Stimulated activated CD4-positive, alpha-beta T cell treated with anti-CD3 and anti-CD28 coated beads, Interleukin-4, amount 100 ng/mL, for 4 hours (primary cell): ENCODE results near the gene SORT1.
"Not testable (repeated sequence)": the region's sequence is repeated elsewhere in the genome, so short reads cannot be mapped to it uniquely, and the experiment has no call there.

Experiments used
- DNase-seq, 2 experiments: peaks; one replicate each; pipeline ENCODE4 v3.0.0-alpha.2; 2020

The SORT1 gene

GRCh38 chr1:109396871-109397580 lies 692 bp downstream of the SORT1 start:
- no peak for DNase-seq

- DNase-seq: no peak
Measured at GRCh38 chr1:109396513-109396839, 1.2 kb downstream of the SORT1 start.

GRCh38 chr1:109395602-109396512 lies 1.9 kb downstream of the SORT1 start:
- DNase-seq: no peak

DNA sequence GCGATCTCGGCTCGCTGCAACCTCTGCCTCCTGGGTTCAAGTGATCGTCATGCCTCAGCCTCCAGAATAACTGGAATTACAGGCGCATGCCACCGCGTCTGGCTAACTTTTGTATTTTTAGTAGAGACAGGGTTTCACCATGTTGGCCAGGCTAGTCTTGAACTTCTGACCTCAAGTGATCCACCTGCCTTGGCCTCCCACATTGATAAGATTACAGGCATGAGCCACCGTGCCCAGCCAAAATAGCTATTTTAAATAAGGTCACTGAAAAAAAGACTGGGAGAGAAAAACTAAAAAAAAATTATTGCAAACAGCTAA lies 2.5 kb downstream of the SORT1 start:
- not testable (repeated sequence) for DNase-seq

DNA sequence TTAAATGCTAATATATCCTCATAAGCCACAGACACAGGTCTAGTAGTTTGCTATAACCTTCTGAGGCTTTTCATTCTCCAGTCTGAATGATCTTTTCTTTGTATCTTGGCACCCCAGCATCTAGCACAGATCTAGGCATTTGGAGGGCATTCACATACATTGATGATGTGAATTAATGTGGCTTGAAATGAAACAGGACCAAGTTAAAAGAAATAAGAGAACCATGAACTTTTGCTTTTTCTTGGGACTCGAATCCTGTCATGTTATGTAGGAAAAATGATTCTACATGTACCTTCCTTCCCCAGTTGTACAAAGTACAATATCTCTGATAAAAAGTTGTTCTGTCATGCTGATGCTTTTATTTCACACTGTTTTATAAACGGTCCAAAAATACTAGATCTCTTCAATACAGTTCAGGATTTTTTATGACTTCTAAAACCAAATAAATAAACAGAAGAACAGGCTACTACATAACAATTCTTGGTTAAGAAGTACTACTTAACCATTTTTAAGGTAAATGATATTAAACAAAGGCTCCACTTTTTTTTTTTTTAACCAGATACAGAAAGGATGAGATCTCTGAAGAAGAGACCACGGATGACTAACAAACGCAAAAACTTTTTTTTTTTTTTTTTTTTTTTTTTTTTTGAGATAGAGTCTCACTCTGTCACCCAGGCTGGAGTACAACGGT lies 3.0 kb downstream of the SORT1 start:
- no peak for DNase-seq

DNA sequence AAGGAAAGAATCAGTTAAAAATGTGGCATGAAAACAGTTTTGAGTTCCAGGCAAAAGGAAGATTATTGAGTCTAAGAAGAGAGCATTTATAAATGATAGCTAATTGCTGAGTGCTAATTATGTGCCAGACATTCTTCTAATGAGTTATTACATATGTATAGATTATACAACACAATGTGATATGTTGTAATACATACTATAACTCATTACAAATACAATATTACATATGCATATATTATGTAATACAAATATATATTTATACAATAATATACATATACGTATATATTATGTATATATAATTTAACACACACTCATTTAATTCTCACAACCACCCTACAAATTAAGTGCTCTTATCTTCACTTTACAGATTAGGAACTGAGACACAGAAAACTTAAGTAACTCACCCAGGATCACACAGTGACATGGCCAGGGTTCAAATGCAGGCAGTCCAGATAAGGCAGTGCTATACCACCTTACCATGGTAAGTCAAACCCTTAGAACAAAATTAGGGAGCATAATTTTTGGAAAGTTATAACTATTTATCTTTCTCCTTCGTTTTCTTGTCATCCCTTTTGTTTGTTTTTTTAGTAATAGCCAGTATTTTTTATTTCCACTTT lies 4.0 kb downstream of the SORT1 start:
- no peak for DNase-seq

- no peak for DNase-seq
Measured at GRCh38 chr1:109392788-109393616, 4.7 kb downstream of the SORT1 start.

GRCh38 chr1:109392037-109392787 lies 5.5 kb downstream of the SORT1 start:
- DNase-seq: no peak

- no peak for DNase-seq
Measured at GRCh38 chr1:109391626-109392025, 6.1 kb downstream of the SORT1 start.

GRCh38 chr1:109391157-109391556 lies 6.6 kb downstream of the SORT1 start:
- DNase-seq: no peak

DNA sequence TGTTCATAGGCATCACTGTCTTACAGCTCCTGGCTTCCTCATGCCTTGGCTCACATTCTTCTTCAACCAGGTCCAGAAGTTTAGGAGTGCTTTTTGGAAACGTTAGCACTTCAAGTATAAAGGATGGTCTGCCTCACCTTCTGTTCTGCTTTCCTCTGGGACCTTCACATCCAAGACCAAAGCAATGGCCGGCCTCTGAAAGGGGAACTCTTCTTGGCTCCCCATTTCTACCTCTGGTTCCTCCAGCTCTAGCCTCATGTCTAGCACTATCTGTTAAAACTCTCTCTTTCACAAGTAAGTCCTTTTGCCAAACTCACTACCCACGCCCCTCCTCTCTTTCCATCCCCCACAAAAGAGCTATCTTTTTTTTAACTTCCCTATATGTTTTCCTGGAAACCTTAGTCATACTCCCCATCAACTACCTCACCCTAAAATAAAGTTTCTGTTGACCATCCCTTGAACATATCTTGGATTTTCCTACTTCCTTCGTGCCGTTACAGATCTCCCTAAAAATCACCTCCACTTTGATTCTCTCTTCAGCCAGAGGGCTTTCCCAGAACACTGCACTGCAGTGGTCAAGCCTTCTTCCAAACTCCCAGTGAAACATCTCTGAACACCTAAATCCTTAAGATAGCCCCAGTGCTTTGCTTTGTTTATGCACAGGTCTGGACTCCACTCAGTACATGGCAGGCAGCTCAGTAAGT lies 7.9 kb downstream of the SORT1 start:
- no peak for DNase-seq

- DNase-seq: no peak
Measured at GRCh38 chr1:109388884-109389637, 8.7 kb downstream of the SORT1 start.

DNA sequence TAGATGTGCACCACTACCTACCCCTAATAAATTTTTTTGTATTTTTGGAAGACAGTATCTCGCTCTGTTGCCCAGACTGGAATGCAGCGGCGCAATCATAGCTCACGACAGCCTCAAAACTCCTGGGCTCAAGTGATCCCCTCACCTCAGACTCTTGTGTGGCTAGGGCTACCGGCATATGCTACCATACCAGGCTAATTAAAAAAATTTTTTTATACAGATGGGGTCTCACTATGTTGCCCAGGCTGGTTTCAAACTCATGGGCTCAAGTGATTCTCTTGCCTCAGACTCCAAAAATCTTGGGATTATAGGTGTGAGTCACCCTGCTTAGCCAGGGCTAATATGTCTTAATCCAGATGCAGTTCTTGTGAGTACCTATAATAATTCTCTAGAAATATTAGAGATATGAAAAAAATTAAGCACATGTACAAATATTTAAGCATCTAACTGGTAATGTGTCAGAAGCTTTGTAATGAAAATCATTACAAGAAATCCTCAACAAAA lies 9.5 kb downstream of the SORT1 start:
- DNase-seq: no peak

- DNase-seq: no peak
Measured at GRCh38 chr1:109386054-109386717, 11.5 kb downstream of the SORT1 start.

- DNase-seq: no peak
Measured at GRCh38 chr1:109385417-109385816, 12.3 kb downstream of the SORT1 start.

DNA sequence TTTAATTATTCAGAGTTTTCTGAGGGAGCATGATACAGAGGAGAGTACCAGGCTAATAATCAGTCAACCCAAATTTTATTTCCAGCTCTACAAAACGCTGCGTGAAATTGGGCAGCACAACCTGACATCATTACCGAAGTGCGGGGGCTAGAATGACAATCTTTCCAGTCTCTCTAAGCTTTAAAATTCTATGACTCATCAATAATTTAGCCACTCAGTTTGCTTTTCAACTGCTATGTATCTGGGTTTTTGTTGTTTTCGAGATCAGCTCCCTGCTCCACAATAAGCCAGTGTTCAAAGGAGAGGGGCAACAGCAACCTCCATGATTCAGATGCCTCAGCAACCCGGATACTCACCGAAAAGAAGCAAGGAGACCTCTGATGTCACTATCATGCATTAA lies 13.9 kb downstream of the SORT1 start:
- DNase-seq: no peak

GRCh38 chr1:109383087-109383779 lies 14.5 kb downstream of the SORT1 start:
- DNase-seq: no peak

DNA sequence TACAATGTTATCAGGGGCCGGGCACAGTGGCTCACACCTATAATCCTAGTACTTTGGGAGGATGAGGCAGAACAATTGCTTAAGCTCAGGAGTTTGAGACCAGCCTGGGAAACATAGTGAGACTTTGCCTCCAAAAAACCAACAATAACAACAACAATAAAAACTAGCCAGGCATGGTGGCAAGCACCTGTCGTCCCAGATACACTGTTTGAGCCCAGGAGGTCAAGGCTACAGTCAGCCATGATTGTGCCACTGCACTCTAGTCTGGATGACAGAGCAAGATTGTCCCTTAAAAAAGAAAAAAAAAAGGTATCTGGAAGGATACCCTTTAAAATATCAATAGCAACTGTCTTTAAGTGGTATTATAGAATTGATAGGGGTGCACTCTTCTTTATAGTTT lies 16.1 kb downstream of the SORT1 start:
- no peak for DNase-seq

GRCh38 chr1:109379907-109380306 lies 17.8 kb downstream of the SORT1 start:
- DNase-seq: no peak
